ENCODE data around the gene COPG1. TPM values are rescaled to one million over a fixed set of nuclear protein-coding genes. Genes with fewer than 3 reads are reported as not detected.

The COPG1 gene
- total and polyA plus RNA-seq, 10 of the 15 experiments (the other 5 are each of a cell fraction or from before 2014, with no cell fraction given), result 54.8 to 143 (median 91.2) TPM

DNA sequence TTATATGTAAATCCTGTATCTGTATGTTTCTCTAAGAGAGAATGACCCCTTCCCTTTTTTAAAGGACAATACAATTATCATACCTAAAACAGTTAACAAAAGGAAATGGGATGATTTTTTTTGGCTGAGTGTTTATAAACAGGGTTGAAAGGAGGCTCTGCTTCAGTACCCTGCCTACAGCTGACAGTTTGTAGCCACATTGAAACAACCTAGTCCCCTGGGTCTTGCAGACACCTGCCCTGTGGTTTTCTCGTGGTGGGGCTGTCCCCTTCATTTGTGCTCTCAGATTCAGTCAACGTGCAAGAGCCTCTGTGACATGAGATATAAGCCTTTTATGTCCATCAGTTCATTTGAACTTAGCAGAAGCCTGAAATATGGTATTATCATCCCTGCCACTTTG, 27.0 kb downstream of the COPG1 start (continued):
- TF ChIP-seq MEF2B (IDR thresholded peaks at IDR 0.05; ENCODE audit: partially characterized antibody, poor library complexity, severe bottlenecking) (peak; percentile 99), TBL1XR1 (IDR thresholded peaks at IDR 0.05; ENCODE audit: low read depth, low read length) (peak; percentile 87), RUNX3 (IDR thresholded peaks at IDR 0.05; ENCODE audit: low read length) (peak; percentile 99), POU2F2 (IDR thresholded peaks at IDR 0.05; ENCODE audit: borderline replicate concordance, low read depth, low read length) (peak; percentile 91; the same call in 2 of the 3 replicates), ASH2L (IDR thresholded peaks at IDR 0.05; ENCODE audit: borderline replicate concordance, low read depth) (no peak), JUNB (IDR thresholded peaks at IDR 0.05) (peak; percentile 57), PAX5 (IDR thresholded peaks at IDR 0.05; ENCODE audit: borderline replicate concordance, low read depth, low read length) (peak; percentile 95), NFYA (IDR thresholded peaks at IDR 0.05; ENCODE audit: borderline replicate concordance, low read depth, low read length) (no peak), SMAD1 (IDR thresholded peaks at IDR 0.05; ENCODE audit: low read depth, partially characterized antibody) (no peak), ATF7 (IDR thresholded peaks at IDR 0.05; ENCODE audit: low read depth) (peak; percentile 81), MTA3 (IDR thresholded peaks at IDR 0.05; ENCODE audit: borderline replicate concordance, low read length) (peak; percentile 76; the same call in 1 of the 2 replicates), POLR2A (IDR thresholded peaks at IDR 0.05; ENCODE audit: low read depth, low read length) (no peak), NR2C2 (IDR thresholded peaks at IDR 0.05; ENCODE audit: borderline replicate concordance, control insufficient read depth, insufficient read length, low read depth) (no peak), ESRRA (IDR thresholded peaks at IDR 0.05; ENCODE audit: low read length) (no peak), RFX5 (IDR thresholded peaks at IDR 0.05; ENCODE audit: low read depth, low read length) (peak; percentile 91), GABPA (IDR thresholded peaks at IDR 0.05; ENCODE audit: low read depth) (0 out of 2 replicates have a peak, but pooled peaks have one; percentile 41), ZBED1 (IDR thresholded peaks at IDR 0.05; ENCODE audit: borderline replicate concordance) (peak; percentile 89; the same call in 1 of the 2 replicates), SP1 (IDR thresholded peaks at IDR 0.05; ENCODE audit: low read depth, low read length) (peak; percentile 52), MTA2 (IDR thresholded peaks at IDR 0.05; ENCODE audit: low read depth) (peak; percentile 90), TCF12 (IDR thresholded peaks at IDR 0.05; ENCODE audit: low read depth, low read length) (peak; percentile 100), STAT3 (IDR thresholded peaks at IDR 0.05; ENCODE audit: low read depth, low read length) (0 out of 2 replicates have a peak, but pooled peaks have one; percentile 48)
- TF ChIP-seq, protein P1, sequence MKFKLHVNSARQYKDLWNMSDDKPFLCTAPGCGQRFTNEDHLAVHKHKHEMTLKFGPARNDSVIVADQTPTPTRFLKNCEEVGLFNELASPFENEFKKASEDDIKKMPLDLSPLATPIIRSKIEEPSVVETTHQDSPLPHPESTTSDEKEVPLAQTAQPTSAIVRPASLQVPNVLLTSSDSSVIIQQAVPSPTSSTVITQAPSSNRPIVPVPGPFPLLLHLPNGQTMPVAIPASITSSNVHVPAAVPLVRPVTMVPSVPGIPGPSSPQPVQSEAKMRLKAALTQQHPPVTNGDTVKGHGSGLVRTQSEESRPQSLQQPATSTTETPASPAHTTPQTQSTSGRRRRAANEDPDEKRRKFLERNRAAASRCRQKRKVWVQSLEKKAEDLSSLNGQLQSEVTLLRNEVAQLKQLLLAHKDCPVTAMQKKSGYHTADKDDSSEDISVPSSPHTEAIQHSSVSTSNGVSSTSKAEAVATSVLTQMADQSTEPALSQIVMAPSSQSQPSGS (IDR thresholded peaks at IDR 0.05; ENCODE audit: low read length), result peak; percentile 77
- TF ChIP-seq, protein P2, sequence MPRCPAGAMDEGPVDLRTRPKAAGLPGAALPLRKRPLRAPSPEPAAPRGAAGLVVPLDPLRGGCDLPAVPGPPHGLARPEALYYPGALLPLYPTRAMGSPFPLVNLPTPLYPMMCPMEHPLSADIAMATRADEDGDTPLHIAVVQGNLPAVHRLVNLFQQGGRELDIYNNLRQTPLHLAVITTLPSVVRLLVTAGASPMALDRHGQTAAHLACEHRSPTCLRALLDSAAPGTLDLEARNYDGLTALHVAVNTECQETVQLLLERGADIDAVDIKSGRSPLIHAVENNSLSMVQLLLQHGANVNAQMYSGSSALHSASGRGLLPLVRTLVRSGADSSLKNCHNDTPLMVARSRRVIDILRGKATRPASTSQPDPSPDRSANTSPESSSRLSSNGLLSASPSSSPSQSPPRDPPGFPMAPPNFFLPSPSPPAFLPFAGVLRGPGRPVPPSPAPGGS (IDR thresholded peaks at IDR 0.05; ENCODE audit: borderline replicate concordance, insufficient read depth, low read depth, low read length, poor library complexity, severe bottlenecking), result peak; percentile 93
- TF ChIP-seq, protein P3, sequence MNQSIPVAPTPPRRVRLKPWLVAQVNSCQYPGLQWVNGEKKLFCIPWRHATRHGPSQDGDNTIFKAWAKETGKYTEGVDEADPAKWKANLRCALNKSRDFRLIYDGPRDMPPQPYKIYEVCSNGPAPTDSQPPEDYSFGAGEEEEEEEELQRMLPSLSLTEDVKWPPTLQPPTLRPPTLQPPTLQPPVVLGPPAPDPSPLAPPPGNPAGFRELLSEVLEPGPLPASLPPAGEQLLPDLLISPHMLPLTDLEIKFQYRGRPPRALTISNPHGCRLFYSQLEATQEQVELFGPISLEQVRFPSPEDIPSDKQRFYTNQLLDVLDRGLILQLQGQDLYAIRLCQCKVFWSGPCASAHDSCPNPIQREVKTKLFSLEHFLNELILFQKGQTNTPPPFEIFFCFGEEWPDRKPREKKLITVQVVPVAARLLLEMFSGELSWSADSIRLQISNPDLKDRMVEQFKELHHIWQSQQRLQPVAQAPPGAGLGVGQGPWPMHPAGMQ (IDR thresholded peaks at IDR 0.05; ENCODE audit: borderline replicate concordance), result no peak
- TF ChIP-seq, protein P4, sequence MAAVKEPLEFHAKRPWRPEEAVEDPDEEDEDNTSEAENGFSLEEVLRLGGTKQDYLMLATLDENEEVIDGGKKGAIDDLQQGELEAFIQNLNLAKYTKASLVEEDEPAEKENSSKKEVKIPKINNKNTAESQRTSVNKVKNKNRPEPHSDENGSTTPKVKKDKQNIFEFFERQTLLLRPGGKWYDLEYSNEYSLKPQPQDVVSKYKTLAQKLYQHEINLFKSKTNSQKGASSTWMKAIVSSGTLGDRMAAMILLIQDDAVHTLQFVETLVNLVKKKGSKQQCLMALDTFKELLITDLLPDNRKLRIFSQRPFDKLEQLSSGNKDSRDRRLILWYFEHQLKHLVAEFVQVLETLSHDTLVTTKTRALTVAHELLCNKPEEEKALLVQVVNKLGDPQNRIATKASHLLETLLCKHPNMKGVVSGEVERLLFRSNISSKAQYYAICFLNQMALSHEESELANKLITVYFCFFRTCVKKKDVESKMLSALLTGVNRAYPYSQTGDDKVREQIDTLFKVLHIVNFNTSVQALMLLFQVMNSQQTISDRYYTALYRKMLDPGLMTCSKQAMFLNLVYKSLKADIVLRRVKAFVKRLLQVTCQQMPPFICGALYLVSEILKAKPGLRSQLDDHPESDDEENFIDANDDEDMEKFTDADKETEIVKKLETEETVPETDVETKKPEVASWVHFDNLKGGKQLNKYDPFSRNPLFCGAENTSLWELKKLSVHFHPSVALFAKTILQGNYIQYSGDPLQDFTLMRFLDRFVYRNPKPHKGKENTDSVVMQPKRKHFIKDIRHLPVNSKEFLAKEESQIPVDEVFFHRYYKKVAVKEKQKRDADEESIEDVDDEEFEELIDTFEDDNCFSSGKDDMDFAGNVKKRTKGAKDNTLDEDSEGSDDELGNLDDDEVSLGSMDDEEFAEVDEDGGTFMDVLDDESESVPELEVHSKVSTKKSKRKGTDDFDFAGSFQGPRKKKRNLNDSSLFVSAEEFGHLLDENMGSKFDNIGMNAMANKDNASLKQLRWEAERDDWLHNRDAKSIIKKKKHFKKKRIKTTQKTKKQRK (IDR thresholded peaks at IDR 0.05; ENCODE audit: low read depth, low read length), result no peak
- TF ChIP-seq, protein P5, sequence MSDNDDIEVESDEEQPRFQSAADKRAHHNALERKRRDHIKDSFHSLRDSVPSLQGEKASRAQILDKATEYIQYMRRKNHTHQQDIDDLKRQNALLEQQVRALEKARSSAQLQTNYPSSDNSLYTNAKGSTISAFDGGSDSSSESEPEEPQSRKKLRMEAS (IDR thresholded peaks at IDR 0.05; ENCODE audit: low read depth, low read length), result 0 out of 2 replicates have a peak, but pooled peaks have one; percentile 12
